Frontal cortex (tissue), 4 donors: ENCODE results near the gene NAB1. TPM values are rescaled to one million over a fixed set of nuclear protein-coding genes. Genes with fewer than 3 reads are reported as not detected.

Experiments used
- DNase-seq, 2 donors: peaks; one replicate each; pipeline ENCODE4 v3.0.0; 2012; ENCODE audit warnings: low spot score in 2 of 2
- FAIRE-seq: peaks from 2 replicates; lab custom pipeline; 2012; peaks lifted over from hg19 to GRCh38; lab: Jason Lieb, UNC
- total RNA-seq: library from RNA; depleted of rRNA; stranded (reverse); fragments of >200 nt; gene quantifications from one replicate; pipeline ENCODE4 v1.2.3, GENCODE V29; 2014
- donor health status: control.
- donor health status: control.
- donor health status: control.

NAB1 gene
- total RNA-seq, 1 donor from 2014 or later, result 57.5 TPM

DNA sequence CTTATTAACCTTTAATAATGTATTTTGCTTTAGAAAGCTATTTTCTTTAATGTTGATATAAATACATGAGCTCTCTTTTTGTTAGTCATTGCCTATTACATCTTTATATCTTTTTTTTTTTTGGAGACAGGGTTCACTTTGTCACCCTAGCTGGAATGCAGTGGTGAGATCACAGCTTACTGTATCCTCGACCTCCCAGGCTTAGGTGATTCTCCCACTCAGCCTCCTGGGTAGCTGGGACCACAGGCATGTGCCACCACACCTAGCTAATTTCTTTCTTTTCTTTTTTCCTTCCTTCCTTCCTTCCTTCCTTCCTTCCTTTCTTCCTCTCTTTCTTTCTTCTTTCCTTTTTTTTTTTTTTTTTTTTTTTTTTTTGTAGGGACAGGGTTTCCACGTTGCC is 15.4 kb downstream of the NAB1 start:
- no peak for DNase-seq
- no peak for FAIRE-seq

DNA sequence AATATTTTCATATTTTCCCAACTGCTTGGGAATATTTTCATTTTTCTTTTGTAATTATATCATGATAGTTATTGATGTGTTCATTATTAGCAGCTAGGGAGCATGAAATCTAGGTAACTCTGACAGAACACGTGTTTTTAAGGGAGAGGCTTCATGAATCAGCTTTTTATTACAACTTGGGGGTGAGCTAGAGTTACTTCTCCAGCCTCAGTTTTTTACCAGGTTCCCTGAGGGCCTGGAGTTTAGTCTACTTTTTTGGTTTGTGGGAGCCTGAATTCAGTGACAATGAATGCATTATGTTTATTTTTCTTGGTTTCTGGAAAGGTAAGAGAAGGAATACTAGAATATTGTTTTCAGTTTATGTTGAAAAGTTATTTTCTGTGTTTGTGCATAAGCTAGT is 18.0 kb downstream of the NAB1 start:
- FAIRE-seq (no peak), DNase-seq (no peak)

DNA sequence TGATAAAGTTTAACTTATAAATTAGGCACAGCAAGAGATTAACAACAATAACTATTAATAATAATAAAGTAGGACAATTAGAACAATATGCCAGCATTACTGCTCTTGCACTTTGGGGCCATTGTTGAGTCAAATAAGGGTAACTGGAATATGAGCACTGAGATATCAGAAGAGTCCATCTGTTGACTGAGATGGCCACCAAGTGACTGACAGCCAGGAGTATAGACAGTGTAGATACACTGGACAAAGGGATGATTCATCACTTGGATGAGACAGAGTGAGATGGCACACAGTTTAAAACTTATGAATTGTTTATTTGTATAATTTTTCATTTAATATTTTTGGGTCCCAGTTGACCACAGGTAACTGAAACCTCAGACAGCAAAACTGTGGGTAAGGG is 20.0 kb downstream of the NAB1 start:
- DNase-seq (no peak), FAIRE-seq (no peak)

DNA sequence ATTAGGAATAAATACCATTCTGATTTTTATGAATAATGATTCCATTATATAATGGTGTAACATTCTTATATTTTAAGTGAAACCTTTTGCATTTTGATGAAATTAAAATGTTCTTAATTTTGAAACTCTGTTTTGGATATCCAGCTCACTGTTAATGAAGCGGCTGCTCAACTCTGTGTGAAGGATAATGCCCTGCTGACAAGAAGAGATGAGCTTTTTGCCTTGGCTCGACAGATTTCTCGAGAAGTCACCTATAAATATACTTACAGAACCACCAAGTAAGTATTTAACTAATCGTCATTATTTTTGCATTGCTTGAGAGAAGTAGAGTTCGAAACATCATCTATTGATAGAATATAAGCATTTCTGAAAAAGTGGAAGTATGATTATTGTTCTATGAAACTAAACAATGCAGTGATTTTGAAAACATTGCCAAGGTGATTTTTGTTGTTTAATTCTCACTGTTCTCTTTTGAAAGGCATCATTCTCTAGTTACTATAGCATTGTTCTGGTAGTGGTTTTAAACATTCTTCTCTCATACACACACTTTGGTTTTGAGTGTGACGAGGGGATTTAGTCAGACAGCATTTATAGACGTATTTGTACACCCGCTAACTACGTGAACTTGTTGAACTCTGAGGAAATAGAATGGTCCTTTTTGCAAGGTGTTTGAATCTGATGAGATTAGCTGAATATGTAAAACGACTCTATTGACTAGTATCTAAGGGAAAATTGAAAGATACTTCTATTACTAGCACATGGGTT is 21.5 kb downstream of the NAB1 start:
- FAIRE-seq (no peak), DNase-seq (no peak)

DNA sequence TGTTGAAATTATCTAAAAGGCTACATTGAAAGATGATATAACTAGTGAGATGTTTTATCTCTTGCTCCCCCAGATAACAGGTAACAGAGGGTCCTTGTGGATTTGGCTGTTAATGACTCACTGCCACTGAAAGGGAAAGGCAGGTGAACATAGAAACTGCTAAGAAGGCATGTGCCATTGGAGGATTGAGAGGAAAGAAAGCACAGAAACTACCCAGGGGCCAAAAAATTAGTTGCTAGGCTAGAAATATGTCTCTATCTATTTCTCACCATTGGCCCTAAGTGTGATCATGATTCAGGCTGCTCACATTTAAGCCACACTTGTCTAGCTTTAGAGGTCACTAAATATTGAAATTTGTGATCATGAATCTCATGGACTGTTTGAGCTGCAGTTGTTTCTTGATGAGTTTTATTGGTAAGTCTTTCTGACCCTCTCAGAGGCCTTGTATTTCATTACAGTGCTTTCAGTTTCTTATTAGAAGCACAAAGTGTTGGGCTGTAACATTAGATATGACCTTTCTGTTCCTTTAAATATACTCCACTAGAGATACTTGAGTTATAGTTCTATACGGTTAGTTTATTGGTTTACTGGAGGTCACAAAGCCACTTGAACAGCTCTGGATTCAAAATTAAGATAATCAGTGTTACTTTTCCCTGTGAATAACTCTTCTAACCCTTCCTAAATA is 26.2 kb downstream of the NAB1 start:
- DNase-seq (no peak), FAIRE-seq (no peak)

DNA sequence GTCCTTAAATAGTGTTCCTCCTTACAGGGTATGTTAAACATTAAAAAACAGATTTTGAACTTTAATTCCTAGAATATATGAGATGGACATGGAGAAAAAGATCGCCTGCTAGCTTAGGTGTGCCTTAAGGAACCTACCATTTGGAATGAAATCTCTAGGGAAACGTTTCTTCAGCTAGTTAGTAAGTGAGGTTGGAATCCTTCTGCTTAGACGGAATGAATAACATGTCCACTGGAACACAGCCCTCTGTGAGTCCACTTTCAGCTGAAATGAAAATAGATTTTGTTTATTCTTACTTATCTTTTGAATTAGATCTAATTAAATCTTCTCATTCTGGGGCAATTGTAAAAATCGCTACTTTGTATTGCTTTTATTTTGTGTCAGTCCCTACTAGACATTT is 28.4 kb downstream of the NAB1 start:
- DNase-seq (no peak), FAIRE-seq (no peak)

DNA sequence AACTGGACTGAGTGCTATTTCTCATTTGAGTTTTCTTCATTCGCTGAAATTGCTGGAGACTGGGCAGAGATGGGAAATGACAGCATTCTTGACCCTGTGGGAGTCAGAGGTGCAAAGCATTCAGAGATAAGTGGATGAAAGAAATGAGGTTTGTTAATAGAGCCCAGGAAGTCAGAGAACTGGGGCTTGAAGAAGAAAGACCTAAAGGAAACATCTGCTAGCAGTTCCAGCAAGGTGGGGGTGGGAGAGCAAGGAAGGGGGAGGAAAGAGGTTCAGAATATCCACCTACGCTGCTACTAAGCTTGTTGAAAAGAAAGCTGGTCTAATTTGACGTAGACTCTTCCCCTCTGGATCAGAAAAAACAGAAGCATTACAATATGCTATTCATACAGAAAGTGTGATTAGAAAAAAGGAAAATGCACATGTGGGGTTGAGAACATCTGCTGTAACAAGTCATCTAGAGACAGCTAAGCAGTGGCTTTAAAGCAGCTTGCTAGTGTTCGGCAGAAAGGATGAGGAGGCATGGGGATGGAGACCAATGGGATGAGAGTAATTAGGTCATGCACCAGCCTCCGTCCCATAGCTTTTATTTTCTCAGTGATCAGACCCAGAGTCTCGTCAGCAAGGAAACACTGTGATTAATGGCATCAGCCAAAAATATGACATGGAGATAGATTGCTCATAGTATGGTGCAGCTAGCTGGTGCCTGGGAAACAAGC is 29.7 kb downstream of the NAB1 start:
- FAIRE-seq (no peak), DNase-seq (no peak)

DNA sequence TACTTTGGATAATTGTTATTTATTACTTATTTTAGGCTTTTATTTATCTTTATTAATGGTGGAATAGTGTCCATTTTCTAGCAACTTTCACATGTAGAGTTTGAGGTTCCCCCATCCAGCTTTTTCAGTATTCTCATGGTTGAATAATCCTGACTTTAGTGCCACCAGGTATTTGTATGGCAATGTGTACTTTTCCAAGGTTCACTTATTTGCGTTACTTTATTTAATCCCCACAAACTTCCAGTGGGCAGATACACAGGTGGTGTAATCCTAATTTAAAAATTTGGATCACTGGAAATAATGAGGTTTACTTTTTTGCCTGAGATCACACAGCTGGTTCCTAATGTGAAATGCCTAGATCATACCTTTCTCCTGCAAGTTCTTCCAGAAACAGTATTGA is 30.5 kb downstream of the NAB1 start:
- FAIRE-seq (no peak), DNase-seq (no peak)

DNA sequence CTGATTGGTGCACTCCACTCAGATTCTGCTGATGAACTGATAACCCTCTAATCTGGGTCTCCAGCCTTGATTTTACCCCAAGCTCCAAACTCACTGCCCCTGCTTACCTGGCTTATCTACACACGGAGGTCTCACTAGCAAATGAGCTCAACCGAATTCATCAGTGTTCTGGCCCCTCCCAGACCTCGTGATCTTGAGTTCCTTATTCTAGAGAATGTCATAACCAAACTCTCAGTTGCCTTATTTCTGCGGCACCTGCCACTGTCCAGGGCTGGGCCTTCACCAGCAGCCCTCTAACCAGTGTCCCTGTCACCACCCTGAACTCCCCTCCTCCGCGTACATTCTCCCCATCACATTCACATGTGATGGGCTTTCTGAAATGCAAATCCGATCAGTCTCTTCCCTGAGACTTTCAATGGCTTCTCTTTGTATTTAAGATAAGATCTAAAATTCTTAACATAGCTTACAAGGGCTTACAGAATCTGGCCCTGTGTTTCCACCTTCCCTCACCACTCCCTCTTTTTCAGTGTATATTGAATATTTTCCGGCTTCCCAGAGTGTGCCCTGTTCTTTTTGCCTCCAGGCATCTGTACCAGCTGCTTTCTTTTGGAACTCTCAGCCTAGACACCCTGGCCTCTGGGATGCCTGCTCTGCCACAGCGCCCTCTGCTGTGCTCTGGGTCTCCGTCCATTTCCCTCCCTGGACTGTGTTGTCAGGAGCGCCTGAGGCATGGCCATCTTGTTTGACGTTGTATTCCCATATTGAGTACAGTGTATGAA is 31.1 kb downstream of the NAB1 start:
- DNase-seq (no peak), FAIRE-seq (no peak)

DNA sequence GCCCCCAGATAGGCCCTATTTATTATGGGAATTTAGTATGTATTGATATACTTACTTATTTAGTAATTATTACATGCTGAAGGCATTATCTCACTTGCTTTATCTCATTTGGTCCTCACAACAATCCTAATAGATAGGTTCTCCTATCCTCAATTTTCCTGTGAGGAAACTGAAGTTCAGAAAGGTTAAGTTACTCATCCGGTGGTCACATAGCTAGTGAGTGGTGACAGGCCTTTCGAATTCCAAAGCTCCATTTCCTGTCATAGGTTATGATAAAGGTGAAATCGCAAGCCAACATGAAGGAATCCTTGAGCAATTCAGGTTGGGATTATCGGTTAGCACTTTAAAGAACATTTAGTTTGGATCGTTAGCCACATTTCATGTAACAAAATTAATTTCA is 33.3 kb downstream of the NAB1 start:
- DNase-seq (no peak), FAIRE-seq (no peak)

DNA sequence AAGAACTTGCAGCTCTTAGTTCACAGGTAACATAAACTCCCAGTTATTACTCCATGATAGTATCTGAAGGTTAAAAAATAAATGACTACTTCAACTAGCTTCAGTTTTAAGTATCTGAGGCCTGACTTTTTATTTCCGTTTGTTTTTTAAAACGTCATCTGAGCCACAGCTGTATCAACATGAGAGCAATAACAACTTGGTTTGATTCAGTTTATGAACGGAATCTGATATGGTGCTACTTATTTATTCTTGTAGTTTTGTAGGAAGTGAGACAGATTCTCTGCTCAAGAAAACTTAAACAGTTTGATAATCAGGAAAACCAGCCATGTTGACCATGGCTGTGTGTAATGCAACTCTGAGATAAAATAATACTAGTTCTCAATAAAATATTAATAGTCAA is 34.9 kb downstream of the NAB1 start:
- FAIRE-seq, result no peak
- DNase-seq, result no peak

DNA sequence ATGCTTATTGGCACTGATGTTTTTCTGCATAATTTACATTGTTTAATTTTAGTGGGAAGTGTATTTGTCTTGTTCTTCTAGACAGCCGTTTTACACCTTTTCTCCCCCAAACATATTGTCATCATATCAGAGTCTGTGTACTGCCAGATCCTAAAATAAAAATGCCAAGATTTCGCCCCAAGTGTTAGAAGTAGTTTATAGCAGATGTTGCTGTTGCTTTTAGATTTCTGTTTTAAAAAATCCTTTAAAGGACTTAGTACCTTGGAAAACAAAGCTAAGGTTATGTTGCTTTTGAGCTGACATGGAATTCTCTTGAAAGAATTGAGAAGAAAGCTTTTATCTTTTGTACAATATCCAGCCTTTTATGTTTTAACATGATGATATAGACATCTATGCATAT is 36.0 kb downstream of the NAB1 start:
- FAIRE-seq (no peak), DNase-seq (no peak)

DNA sequence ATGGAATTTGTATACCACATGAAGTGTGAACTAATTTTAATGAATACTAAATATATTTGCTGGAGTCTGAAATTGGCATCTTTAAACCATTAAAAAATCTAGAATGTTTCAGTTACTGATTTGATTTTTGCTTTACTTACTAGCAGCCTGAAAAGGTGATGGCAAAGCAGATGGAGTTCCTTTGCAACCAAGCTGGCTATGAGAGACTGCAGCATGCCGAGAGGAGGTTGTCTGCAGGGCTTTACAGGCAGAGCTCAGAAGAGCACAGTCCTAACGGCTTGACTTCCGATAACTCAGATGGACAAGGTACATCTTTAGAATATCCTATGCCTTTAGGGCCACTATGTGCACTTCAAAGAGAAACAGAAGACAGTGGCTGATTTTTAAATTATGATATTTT is 36.5 kb downstream of the NAB1 start:
- DNase-seq, result no peak
- FAIRE-seq, result no peak

DNA sequence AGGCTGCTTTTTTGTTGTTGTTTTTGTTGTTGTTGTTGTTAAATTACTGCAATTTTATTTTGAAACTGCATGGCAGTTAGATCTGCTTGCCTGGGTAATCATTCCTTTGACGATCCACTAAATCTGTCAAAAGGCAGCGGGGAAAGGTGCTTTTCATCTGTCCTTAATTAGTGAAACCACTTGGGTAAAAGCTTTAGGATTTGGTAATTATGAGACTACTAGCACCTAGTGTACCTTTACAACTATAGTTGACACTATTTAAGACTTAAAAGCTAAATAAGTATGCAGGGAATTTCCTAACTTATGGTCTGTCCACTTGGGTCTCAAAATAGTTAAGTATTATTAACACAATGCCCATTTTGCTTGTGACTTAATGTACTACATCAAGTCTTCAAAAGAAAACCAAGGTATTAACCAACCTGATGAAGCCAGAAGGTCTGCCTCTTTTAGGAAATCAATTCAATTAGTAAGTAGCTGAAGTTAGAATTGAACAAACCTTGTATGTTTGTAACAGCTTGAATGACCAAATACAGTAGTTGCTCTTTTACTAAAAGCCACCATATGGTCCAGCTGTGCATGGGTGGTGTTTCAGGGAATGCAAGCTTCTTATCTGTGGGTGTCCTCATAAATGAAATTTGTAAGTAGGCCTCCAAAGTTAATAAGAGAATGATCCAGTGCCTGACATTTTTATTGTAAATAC is 44.8 kb downstream of the NAB1 start:
- FAIRE-seq (no peak), DNase-seq (no peak)

DNA sequence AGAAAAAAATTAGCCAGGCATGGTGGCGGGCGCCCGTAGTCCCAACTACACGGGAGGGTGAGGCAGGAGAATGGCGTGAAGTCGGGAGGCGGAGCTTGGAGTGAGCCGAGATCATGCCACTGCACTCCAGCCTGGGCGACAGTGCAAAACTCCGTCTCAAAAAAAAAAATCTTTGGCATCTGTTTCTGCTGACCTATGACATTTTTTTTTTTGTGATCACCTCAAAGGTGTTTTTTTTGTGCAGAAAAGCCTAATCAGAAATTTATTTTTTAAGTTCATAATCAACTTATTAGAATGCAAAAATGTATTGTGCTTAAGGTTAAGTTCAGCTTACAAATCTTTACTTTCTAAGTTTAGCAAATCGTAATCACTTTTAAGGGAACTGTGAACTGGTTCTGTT is 45.6 kb downstream of the NAB1 start:
- FAIRE-seq, result no peak
- DNase-seq, result no peak

DNA sequence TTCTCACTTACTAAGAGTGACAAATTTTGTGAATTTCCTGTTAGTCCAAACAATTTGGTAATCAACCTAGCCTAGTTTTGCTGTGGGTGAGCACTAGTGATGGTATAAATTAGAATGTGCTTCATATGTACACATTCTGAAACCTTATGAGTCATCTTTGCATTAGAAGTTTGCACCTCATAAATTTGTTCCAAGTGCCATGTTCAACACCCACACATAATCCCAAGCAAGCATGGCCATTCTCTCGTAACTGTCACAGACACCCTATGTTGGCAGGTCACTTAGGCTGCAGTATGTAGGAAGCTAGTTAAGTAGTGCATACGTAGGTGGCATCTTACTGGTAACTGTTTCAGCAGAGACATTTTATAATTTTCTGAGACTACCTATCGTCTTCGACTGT is 46.9 kb downstream of the NAB1 start:
- DNase-seq (no peak), FAIRE-seq (no peak)

DNA sequence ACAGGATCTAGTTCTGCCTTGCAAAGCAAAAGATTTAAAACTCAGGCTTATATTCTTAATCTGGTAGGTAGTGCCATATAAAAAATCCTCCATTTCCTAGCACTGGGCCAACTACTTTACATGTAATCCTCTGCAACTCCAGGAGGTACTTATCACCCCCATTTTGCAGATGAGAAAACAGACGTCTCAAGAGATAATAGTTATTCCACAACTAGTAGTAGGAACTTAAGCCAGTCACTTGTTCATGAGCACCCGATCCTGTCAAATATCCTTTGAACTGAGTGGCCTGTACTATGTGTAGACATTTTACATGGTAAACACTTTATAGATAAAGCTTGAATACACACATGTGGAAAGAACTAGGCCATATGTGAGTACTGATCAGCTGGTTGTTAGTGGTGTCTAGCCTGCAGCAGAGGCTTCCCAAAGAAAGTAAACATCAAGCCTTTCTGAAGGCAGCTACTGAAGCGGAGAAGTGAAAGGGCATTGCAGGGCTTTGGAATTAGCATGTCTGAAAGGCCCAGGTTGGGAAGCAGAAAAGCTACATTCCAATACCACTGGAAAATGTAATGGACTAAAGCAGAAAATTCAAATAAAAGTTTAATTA is 48.0 kb downstream of the NAB1 start:
- FAIRE-seq, result no peak
- DNase-seq, result no peak

DNA sequence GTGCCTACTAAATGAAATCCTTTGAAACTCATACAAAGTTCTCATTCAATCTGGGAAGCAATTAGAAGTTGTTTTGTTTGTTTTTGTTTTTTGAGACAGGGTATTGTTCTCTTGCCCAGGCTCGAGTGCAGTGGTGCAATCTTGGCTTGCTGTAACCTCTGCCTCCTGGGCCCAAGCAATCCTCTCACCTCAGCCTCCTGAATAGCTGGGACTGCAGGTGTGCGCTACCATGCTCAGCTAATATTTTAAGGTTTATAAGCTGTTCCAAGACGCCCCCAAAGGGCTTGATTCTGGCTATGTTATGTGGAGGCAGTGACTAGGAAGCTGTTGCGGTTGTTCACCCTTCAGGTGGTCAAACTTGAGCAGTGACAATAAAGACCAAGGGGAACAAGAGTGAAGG is 48.5 kb downstream of the NAB1 start:
- DNase-seq (no peak), FAIRE-seq (no peak)

DNA sequence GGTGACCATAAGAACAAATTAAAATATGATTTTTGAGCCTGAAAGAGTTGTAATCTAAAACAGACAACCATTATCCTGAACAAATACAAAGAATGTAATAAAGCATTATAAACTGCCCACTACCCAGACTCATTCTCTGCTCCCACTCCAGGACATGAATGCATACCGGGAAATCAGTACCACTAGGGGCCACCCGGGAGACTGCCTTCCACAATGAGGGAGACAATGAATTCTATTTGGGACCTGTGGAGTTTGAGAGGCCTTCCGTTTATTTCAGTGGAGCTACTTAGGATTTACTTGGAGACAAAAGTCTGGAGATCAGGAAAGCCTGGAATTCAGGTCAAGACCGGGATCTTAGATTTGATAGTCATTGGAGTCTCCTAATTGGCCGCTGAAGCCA is 50.0 kb downstream of the NAB1 start:
- DNase-seq, result no peak
- no peak for FAIRE-seq
